Fibroblast of lung (primary cell): ENCODE measurements around the gene NR6A1. TPM values are rescaled to one million over a fixed set of nuclear protein-coding genes. Genes with fewer than 3 reads are reported as not detected.
A peak's percentile ranks its signal among the peaks of the same experiment; 100 is the strongest.

ENCODE experiments used
- DNase-seq, 2 donors: peaks; one replicate each; pipeline versions ENCODE4 v3.0.0 to v3.0.0-alpha.2; 2010; ENCODE audit warnings: low read depth in 2 of 2
- H2AFZ ChIP-seq: 2 replicates; pipeline ENCODE4 v1.5.1; 2012; ENCODE audit warnings: low read length, control low read depth, inconsistent platforms
- H3K27ac ChIP-seq: 2 replicates; pipeline ENCODE4 v1.5.1; 2011; ENCODE audit warnings: low read length, control low read depth; ENCODE audit not compliant: insufficient read depth
- H3K27me3 ChIP-seq: 2 replicates; pipeline ENCODE4 v1.5.1; 2011; ENCODE audit warnings: mild to moderate bottlenecking, low read length; ENCODE audit not compliant: control insufficient read depth, insufficient read depth
- H3K36me3 ChIP-seq: 2 replicates; pipeline ENCODE4 v1.5.1; 2011; ENCODE audit warnings: low read length; ENCODE audit not compliant: control insufficient read depth, insufficient read depth
- H3K4me1 ChIP-seq: 2 replicates; pipeline ENCODE4 v1.5.1; 2011; ENCODE audit warnings: low read length; ENCODE audit not compliant: control insufficient read depth, insufficient read depth; ENCODE audit errors: extremely low read depth
- H3K4me2 ChIP-seq: 2 replicates; pipeline ENCODE4 v1.5.1; 2011; ENCODE audit warnings: low read length, control low read depth; ENCODE audit not compliant: insufficient read depth; ENCODE audit errors: extremely low read depth
- H3K4me3 ChIP-seq, 4 experiments: fragments of 200-600 bp in 1 of 4; sonication (generic) in 1 of 4; replicated peaks in 1 of 4; 2 replicates each; pipeline ENCODE4 v1.5.1; 2011 to 2016; ENCODE audit warnings: low read length in 4 of 4, low read depth in 3 of 4, mild to moderate bottlenecking in 3 of 4, control low read depth in 2 of 4, inconsistent platforms in 1 of 4, mixed read lengths in 1 of 4; ENCODE audit not compliant: insufficient read depth in 1 of 4; ENCODE audit errors: control extremely low read depth in 1 of 4
- H3K79me2 ChIP-seq: 2 replicates; pipeline ENCODE4 v1.5.1; 2012; ENCODE audit warnings: mild to moderate bottlenecking, low read length, inconsistent platforms; ENCODE audit not compliant: control insufficient read depth, insufficient read depth
- H3K9ac ChIP-seq: 2 replicates; pipeline ENCODE4 v1.5.1; 2011; ENCODE audit warnings: mild to moderate bottlenecking, low read length, control low read depth; ENCODE audit not compliant: insufficient read depth
- H3K9me3 ChIP-seq: 2 replicates; pipeline ENCODE4 v1.5.1; 2012; ENCODE audit warnings: low read depth, low read length; ENCODE audit not compliant: control insufficient read depth, insufficient read depth
- H4K20me1 ChIP-seq: 2 replicates; pipeline ENCODE4 v1.5.1; 2011; ENCODE audit warnings: low read length; ENCODE audit not compliant: control insufficient read depth, insufficient read depth; ENCODE audit errors: extremely low read depth
- CTCF ChIP-seq, 2 donors: IDR thresholded peaks in 1 of 2; conservative IDR thresholded peaks in 1 of 2; 1 replicate in 1 of 2; 2 replicates in 1 of 2; pipeline ENCODE4 v1.5.1; 2011 to 2012; ENCODE audit warnings: low read length in 2 of 2, control low read depth in 1 of 2, inconsistent platforms in 1 of 2, low read depth in 1 of 2, mild to moderate bottlenecking in 1 of 2
- EZH2 ChIP-seq: IDR thresholded peaks from 2 replicates; pipeline ENCODE4 v1.5.1; 2012; ENCODE audit warnings: low read length, control low read depth, mild to moderate bottlenecking; ENCODE audit errors: missing control alignments
- polyA plus RNA-seq, 2 donors: library from polyadenylated mRNA; depleted of rRNA in 1 of 2; stranded (reverse) in 1 of 2; unstranded in 1 of 2; fragments of >200 nt; gene quantifications; 2 replicates each; pipeline ENCODE4 v1.2.1, GENCODE V29; 2011 to 2012; ENCODE audit warnings: missing spikeins in 1 of 2
- total RNA-seq: library from RNA; depleted of rRNA; stranded (reverse); fragments of >200 nt; gene quantifications from 2 replicates; pipeline ENCODE4 v1.2.1, GENCODE V29; 2014

The NR6A1 gene
- total and polyA plus RNA-seq, 2 donors (not counting 1 experiment from before 2014, with no cell fraction given) = 0.07 to 0.50 TPM

GRCh38 chr9:124768750-124769548 lies 2.2 kb downstream of the NR6A1 start:
- no peaks in the 10 kb centered on the region for H3K36me3 ChIP-seq
- peaks cover 38% of the 10 kb centered on the region for H3K27me3 ChIP-seq
- no peak overlapping the region for H3K4me2 ChIP-seq

GRCh38 chr9:124768334-124768733 lies 2.8 kb downstream of the NR6A1 start:
- Histone ChIP-seq H3K27ac (no peak overlapping the region), H3K36me3 (no peaks in the 10 kb centered on the region), H3K27me3 (peaks cover 38% of the 10 kb centered on the region), H3K9ac (no peak overlapping the region), H2AFZ (no peak overlapping the region), H3K79me2 (no peaks in the 10 kb centered on the region), H4K20me1 (no peaks in the 10 kb centered on the region), H3K4me3 (no peak overlapping the region), H3K4me1 (peaks cover 5% of the 10 kb centered on the region), H3K4me2 (no peak overlapping the region), H3K9me3 (no peaks in the 10 kb centered on the region)
- no peak for DNase-seq
- TF ChIP-seq EZH2 = no peak
- TF ChIP-seq CTCF (conservative IDR thresholded peaks at IDR 0.05 in 1 of 2, IDR thresholded peaks at IDR 0.05 in 1 of 2; ENCODE audit: low read depth in 1 of 2, low read length in 2 of 2) = no peak

More at GRCh38 chr9:124768750-124769548, 2.2 kb downstream of the NR6A1 start:
- Histone ChIP-seq H3K9ac (no peak overlapping the region), H3K9me3 (no peaks in the 10 kb centered on the region), H4K20me1 (no peaks in the 10 kb centered on the region), H2AFZ (no peak overlapping the region), H3K4me1 (peaks cover 5% of the 10 kb centered on the region), H3K27ac (no peak overlapping the region), H3K4me3 (no peak overlapping the region), H3K79me2 (no peaks in the 10 kb centered on the region)
- TF ChIP-seq EZH2 = no peak
- no peak for TF ChIP-seq CTCF (conservative IDR thresholded peaks at IDR 0.05 in 1 of 2, IDR thresholded peaks at IDR 0.05 in 1 of 2; ENCODE audit: low read depth in 1 of 2, low read length in 2 of 2)
- peak in 1 of 2 donors; percentile 56 for DNase-seq

GRCh38 chr9:124767821-124768220 lies 3.3 kb downstream of the NR6A1 start:
- Histone ChIP-seq H3K79me2 (no peaks in the 10 kb centered on the region), H3K4me2 (no peak overlapping the region), H3K9ac (no peak overlapping the region), H4K20me1 (no peaks in the 10 kb centered on the region), H3K4me3 (no peak overlapping the region), H2AFZ (no peak overlapping the region), H3K27ac (no peak overlapping the region), H3K9me3 (no peaks in the 10 kb centered on the region), H3K27me3 (peaks cover 43% of the 10 kb centered on the region), H3K36me3 (no peaks in the 10 kb centered on the region), H3K4me1 (peaks cover 5% of the 10 kb centered on the region)
- DNase-seq = no peak
- TF ChIP-seq EZH2 = no peak
- no peak for TF ChIP-seq CTCF (conservative IDR thresholded peaks at IDR 0.05 in 1 of 2, IDR thresholded peaks at IDR 0.05 in 1 of 2; ENCODE audit: low read depth in 1 of 2, low read length in 2 of 2)
